Subcutaneous adipose tissue (tissue), 4 donors: ENCODE data around the gene HDAC8. TPM values are rescaled to one million over a fixed set of nuclear protein-coding genes. Genes with fewer than 3 reads are reported as not detected.

Source experiments
- total RNA-seq, 4 donors: library from RNA; depleted of rRNA; stranded (reverse); fragments of >200 nt; gene quantifications; one replicate each; pipeline ENCODE4 v1.1.0, GENCODE V29; 2016
- TF ChIP-seq, protein P1 (sequence below): fragments of 450-650 bp; IDR thresholded peaks from one replicate; pipeline ENCODE4 v1.5.1; 2016; ENCODE audit warnings: low read depth, mild to moderate bottlenecking, control low read depth, antibody characterized with exemption, moderate library complexity

Gene HDAC8
- total RNA-seq, 4 donors from 2014 or later, result 26.2 to 34.0 (median 31.5) TPM

DNA sequence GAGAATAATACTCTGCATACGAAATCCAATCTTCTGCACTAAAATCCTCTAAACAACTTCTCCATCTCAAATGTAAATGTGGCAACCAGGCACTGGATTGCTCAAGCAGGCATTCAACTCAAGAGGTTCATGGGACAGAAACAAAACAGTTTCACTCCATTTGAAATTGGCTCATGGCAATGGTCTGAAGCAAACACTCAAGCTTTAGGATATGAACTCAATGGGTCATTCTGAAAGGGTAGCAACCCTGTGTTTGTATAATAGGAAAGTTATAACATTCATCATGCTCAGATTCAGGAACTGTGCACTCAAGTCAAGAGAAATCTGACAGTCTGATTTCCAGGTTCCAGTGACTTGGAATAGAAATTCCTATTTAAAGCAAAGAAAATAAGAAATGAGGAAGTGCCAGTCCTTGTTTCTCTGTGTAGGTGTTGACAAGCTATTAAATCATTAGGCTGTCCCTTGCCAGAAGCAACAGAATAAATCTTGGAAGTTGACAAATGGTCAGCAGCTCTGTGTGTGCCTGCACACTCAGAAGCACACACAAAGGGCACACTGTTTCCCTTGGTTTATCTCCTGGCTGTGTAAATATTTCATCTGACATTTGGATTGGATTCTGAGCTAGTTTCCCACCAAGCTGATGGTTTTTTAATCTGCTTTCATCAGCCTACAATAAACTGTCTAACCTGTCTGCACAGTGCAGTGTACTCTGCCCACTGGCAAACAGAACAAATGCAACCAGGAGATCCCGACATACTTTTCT lies 191.0 kb downstream of the HDAC8 start:
- TF ChIP-seq, protein P1, sequence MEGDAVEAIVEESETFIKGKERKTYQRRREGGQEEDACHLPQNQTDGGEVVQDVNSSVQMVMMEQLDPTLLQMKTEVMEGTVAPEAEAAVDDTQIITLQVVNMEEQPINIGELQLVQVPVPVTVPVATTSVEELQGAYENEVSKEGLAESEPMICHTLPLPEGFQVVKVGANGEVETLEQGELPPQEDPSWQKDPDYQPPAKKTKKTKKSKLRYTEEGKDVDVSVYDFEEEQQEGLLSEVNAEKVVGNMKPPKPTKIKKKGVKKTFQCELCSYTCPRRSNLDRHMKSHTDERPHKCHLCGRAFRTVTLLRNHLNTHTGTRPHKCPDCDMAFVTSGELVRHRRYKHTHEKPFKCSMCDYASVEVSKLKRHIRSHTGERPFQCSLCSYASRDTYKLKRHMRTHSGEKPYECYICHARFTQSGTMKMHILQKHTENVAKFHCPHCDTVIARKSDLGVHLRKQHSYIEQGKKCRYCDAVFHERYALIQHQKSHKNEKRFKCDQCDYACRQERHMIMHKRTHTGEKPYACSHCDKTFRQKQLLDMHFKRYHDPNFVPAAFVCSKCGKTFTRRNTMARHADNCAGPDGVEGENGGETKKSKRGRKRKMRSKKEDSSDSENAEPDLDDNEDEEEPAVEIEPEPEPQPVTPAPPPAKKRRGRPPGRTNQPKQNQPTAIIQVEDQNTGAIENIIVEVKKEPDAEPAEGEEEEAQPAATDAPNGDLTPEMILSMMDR, result no peak

GRCh38 chrX:72376124-72376523 lies 196.5 kb downstream of the HDAC8 start:
- TF ChIP-seq, protein P1, result no peak

GRCh38 chrX:72373136-72373535 lies 199.5 kb downstream of the HDAC8 start:
- TF ChIP-seq, protein P1, result no peak

DNA sequence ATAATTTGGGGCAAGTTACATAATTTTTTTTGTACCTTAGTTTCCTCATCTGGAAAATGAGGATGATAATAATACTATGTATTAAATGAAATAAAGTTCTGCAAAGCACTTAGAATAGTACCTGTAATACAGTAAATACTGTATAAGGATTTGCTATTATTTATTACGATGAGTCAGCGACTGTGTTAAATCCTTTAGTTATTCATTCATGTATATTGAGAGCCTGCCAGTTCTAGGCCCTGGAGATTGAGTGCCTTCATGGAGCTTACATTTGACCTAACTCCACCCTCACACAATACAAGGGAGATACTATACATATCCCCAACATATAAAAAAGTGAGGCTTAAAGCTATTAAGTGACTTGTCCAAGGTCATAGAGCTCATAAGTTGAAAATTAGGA lies 199.9 kb downstream of the HDAC8 start:
- TF ChIP-seq, protein P1, result no peak

DNA sequence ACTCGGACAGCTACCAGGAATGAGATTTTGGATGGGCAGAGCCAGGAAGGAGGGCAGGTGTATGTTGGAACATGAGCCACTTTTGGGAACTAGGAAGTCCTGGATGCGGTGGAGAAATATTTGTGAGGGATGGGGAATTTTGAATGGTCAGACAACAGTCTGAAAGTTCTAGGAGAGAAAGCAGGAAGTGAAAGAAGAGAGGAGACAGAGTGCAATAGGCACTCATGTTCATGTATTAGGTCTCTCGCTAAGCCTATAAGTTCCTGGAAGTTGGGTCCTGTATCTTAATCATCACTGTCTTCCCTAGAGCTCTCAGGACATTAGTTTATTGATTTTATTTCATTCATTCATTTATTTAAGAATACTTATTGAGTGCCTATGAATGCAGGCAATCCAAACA lies 201.2 kb downstream of the HDAC8 start:
- TF ChIP-seq, protein P1, result no peak

GRCh38 chrX:72368796-72369195 lies 203.8 kb downstream of the HDAC8 start:
- TF ChIP-seq, protein P1, result no peak

- TF ChIP-seq, protein P1, result no peak
These were observed 205.1 kb downstream of the HDAC8 start for GRCh38 chrX:72367516-72367915.
